ENCODE data around the gene NKD2. TPM values are rescaled to one million over a fixed set of nuclear protein-coding genes. Genes with fewer than 3 reads are reported as not detected.
"Not testable (repeated sequence)": the region's sequence is repeated elsewhere in the genome, so short reads cannot be mapped to it uniquely, and the experiment has no call there.

Gene NKD2
- total RNA-seq, 3 donors from 2014 or later (not counting 1 experiment from before 2014, with no cell fraction given) = not detected

DNA sequence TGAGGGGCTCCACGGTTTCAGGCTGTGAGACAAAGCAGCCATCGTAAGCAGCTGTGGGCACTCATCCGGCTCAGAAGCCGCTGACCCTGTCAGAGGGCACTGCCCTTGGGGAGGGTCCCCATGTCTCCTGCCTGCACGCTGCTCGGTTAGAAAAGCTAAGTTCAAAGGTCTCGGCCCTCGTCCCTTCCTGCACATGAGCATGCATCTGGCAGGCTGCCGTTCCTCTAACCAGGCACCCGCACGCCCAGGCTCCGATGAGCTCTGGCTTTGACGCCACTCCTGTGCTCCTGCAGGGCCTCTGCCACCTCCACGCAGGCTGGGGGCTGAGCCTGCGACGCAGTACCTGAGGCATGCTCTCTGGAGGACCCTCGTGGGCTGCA is 51.3 kb downstream of the NKD2 start:
- H3K36me3 Mint-ChIP-seq = no peaks in the 10 kb centered on the region
- H3K9me3 Mint-ChIP-seq = no peaks in the 10 kb centered on the region
- no peak overlapping the region for H3K27ac ChIP-seq (ENCODE audit: low read length)
- no peaks in the 10 kb centered on the region for H3K4me1 Mint-ChIP-seq
- H3K27me3 Mint-ChIP-seq (ENCODE audit: low read depth in 2 of 2) = no peaks in the 10 kb centered on the region
- TF ChIP-seq, protein P1, sequence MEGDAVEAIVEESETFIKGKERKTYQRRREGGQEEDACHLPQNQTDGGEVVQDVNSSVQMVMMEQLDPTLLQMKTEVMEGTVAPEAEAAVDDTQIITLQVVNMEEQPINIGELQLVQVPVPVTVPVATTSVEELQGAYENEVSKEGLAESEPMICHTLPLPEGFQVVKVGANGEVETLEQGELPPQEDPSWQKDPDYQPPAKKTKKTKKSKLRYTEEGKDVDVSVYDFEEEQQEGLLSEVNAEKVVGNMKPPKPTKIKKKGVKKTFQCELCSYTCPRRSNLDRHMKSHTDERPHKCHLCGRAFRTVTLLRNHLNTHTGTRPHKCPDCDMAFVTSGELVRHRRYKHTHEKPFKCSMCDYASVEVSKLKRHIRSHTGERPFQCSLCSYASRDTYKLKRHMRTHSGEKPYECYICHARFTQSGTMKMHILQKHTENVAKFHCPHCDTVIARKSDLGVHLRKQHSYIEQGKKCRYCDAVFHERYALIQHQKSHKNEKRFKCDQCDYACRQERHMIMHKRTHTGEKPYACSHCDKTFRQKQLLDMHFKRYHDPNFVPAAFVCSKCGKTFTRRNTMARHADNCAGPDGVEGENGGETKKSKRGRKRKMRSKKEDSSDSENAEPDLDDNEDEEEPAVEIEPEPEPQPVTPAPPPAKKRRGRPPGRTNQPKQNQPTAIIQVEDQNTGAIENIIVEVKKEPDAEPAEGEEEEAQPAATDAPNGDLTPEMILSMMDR (IDR thresholded peaks at IDR 0.05) = no peak
- H3K9me3 ChIP-seq (ENCODE audit: control insufficient read depth, insufficient read depth, low read length) = no peaks in the 10 kb centered on the region
- no peak for DNase-seq
- no peaks in the 10 kb centered on the region for H3K27me3 ChIP-seq (ENCODE audit: control insufficient read depth, insufficient read depth, low read length)
- no peak overlapping the region for H3K4me3 Mint-ChIP-seq
- H3K4me3 ChIP-seq (ENCODE audit: low read length) = no peak overlapping the region
- no peak overlapping the region for H3K27ac Mint-ChIP-seq
- peaks cover 3% of the 10 kb centered on the region for H3K36me3 ChIP-seq (ENCODE audit: control insufficient read depth, insufficient read depth, low read length)
- WGBS (ENCODE audit: insufficient coverage) = 91% methylated on average over 17 of the region's 17 CpGs
- intact Hi-C loops (cut with micrococcal nuclease) = no loop called here
- ATAC-seq = no peak
- no peaks in the 10 kb centered on the region for H3K4me1 ChIP-seq (ENCODE audit: control insufficient read depth, insufficient read depth, low read length)

DNA sequence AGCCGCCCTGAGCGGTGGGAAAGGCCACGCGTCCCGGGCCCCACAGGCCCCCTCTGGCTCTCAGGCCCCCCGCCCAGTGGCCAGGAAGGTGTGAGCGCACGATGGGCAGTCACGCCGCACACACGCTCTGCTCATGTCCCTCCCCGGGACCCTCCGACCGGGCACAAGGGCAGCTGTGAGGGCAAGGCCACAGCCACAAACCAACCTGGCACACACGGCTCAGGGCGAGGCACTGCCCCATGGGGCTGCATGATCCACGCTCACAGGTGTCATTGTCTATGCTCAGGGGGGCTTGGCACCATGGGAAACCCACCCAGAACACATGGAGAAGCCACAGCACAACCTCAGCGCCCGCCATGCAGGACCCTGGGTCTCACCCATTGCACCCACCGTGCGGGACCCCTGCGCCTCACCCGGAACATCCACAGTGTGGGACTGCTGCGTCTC is 52.0 kb downstream of the NKD2 start:
- TF ChIP-seq, protein P1 (IDR thresholded peaks at IDR 0.05) = no peak
- 79% methylated on average over 24 of the region's 24 CpGs for WGBS (ENCODE audit: insufficient coverage)
- Mint-ChIP-seq H3K4me1 (no peaks in the 10 kb centered on the region), H3K27ac (no peak overlapping the region), H3K9me3 (no peaks in the 10 kb centered on the region), H3K27me3 (ENCODE audit: low read depth in 2 of 2) (no peaks in the 10 kb centered on the region), H3K36me3 (no peaks in the 10 kb centered on the region), H3K4me3 (no peak overlapping the region)
- Histone ChIP-seq H3K4me1 (ENCODE audit: control insufficient read depth, insufficient read depth, low read length) (no peaks in the 10 kb centered on the region), H3K9me3 (ENCODE audit: control insufficient read depth, insufficient read depth, low read length) (no peaks in the 10 kb centered on the region), H3K4me3 (ENCODE audit: low read length) (no peak overlapping the region), H3K27me3 (ENCODE audit: control insufficient read depth, insufficient read depth, low read length) (no peaks in the 10 kb centered on the region), H3K36me3 (ENCODE audit: control insufficient read depth, insufficient read depth, low read length) (peaks cover 3% of the 10 kb centered on the region), H3K27ac (ENCODE audit: low read length) (no peak overlapping the region)
- intact Hi-C loops (cut with micrococcal nuclease) = no loop called here
- DNase-seq (no peak), ATAC-seq (no peak)

DNA sequence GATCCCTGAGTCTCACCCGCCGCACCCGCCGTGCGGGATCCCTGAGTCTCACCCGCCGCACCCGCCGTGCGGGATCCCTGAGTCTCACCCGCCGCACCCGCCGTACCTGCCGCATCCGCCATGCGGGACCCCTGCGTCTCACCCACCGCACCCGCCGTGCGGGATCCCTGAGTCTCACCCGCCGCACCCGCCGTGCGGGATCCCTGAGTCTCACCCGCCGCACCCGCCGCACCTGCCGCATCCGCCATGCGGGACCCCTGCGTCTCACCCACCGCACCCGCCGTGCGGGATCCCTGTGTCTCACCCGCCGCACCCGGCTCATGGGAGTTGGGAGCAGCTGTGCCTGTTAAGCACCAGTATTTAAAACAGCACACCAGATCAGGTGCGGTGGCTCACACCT is 52.7 kb downstream of the NKD2 start:
- H3K27ac Mint-ChIP-seq; H3K27me3 Mint-ChIP-seq (ENCODE audit: low read depth in 2 of 2); H3K27ac ChIP-seq (ENCODE audit: low read length); H3K36me3 Mint-ChIP-seq; intact Hi-C loops (cut with micrococcal nuclease); H3K4me1 ChIP-seq (ENCODE audit: control insufficient read depth, insufficient read depth, low read length); H3K4me1 Mint-ChIP-seq; DNase-seq; ATAC-seq; H3K4me3 Mint-ChIP-seq; H3K9me3 ChIP-seq (ENCODE audit: control insufficient read depth, insufficient read depth, low read length); H3K4me3 ChIP-seq (ENCODE audit: low read length); H3K9me3 Mint-ChIP-seq; H3K27me3 ChIP-seq (ENCODE audit: control insufficient read depth, insufficient read depth, low read length); H3K36me3 ChIP-seq (ENCODE audit: control insufficient read depth, insufficient read depth, low read length): not testable (repeated sequence)
- WGBS (ENCODE audit: insufficient coverage) = 91% methylated on average over 16 of the region's 43 CpGs

DNA sequence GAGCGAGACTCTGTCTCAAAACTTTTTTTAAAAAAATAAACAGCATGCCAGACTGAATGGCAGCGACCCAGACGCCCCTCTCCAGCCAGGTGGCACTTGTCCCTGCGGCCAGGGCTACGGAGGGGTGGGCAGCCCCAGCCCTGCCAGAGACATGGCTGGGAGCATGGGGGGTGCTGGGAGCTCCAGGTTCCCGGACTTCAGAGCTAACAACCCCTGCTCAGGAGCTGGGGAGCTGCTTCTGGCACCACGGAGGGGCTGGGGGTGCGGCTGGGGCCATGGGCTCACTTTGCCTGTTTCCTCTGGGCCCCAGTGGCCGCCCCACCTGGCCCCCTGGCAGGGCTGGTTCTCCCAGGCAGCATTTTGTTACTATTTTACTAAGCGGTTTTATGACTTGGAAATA is 53.3 kb downstream of the NKD2 start:
- Histone ChIP-seq H3K4me3 (ENCODE audit: low read length) (no peak overlapping the region), H3K36me3 (ENCODE audit: control insufficient read depth, insufficient read depth, low read length) (peaks cover 3% of the 10 kb centered on the region), H3K27me3 (ENCODE audit: control insufficient read depth, insufficient read depth, low read length) (no peaks in the 10 kb centered on the region), H3K27ac (ENCODE audit: low read length) (no peak overlapping the region), H3K4me1 (ENCODE audit: control insufficient read depth, insufficient read depth, low read length) (no peaks in the 10 kb centered on the region), H3K9me3 (ENCODE audit: control insufficient read depth, insufficient read depth, low read length) (no peaks in the 10 kb centered on the region)
- H3K9me3 Mint-ChIP-seq = no peaks in the 10 kb centered on the region
- DNase-seq = no peak
- H3K27ac Mint-ChIP-seq = no peak overlapping the region
- no peak for ATAC-seq
- no peaks in the 10 kb centered on the region for H3K36me3 Mint-ChIP-seq
- intact Hi-C loops (cut with micrococcal nuclease) = no loop called here
- H3K4me3 Mint-ChIP-seq = no peak overlapping the region
- H3K4me1 Mint-ChIP-seq = no peaks in the 10 kb centered on the region
- no peaks in the 10 kb centered on the region for H3K27me3 Mint-ChIP-seq (ENCODE audit: low read depth in 2 of 2)
- TF ChIP-seq, protein P1 (IDR thresholded peaks at IDR 0.05) = no peak
- WGBS (ENCODE audit: insufficient coverage) = 87% methylated on average over 10 of the region's 10 CpGs
